ENCODE results near the gene PNMA8A. TPM values are rescaled to one million over a fixed set of nuclear protein-coding genes. Genes with fewer than 3 reads are reported as not detected.

The PNMA8A gene
- total RNA-seq, 4 donors from 2014 or later = 0.33 to 2.3 (median 0.78) TPM

DNA sequence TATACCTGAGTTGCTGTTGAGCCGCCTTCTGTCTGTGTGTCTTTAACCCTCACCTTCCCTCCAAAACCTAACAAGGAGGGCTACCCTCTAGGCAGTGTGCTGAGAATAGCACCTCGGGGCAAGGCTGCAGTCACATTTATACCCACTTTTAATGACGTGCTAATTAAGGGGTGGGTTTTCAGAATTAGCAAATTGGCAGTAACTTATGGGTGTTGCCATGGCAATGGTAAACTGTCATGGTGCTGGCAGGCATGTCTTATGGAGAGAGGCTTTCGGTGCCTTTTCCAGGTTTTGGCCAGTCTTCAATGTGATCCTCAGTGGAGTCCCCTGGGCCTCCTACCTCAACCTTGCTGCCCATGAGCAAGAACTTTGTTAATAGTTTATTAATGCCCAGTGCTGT lies 1.2 kb upstream of the PNMA8A start:
- TF ChIP-seq, protein P1, sequence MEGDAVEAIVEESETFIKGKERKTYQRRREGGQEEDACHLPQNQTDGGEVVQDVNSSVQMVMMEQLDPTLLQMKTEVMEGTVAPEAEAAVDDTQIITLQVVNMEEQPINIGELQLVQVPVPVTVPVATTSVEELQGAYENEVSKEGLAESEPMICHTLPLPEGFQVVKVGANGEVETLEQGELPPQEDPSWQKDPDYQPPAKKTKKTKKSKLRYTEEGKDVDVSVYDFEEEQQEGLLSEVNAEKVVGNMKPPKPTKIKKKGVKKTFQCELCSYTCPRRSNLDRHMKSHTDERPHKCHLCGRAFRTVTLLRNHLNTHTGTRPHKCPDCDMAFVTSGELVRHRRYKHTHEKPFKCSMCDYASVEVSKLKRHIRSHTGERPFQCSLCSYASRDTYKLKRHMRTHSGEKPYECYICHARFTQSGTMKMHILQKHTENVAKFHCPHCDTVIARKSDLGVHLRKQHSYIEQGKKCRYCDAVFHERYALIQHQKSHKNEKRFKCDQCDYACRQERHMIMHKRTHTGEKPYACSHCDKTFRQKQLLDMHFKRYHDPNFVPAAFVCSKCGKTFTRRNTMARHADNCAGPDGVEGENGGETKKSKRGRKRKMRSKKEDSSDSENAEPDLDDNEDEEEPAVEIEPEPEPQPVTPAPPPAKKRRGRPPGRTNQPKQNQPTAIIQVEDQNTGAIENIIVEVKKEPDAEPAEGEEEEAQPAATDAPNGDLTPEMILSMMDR (IDR thresholded peaks at IDR 0.05; ENCODE audit: low read depth) = no peak

- TF ChIP-seq, protein P1 (IDR thresholded peaks at IDR 0.05; ENCODE audit: low read depth) = no peak
Measured at GRCh38 chr19:46471811-46472543, 614 bp upstream of the PNMA8A start.

GRCh38 chr19:46470376-46470775 lies 987 bp downstream of the PNMA8A start:
- TF ChIP-seq, protein P1 (IDR thresholded peaks at IDR 0.05; ENCODE audit: low read depth) = no peak

- TF ChIP-seq, protein P1 (IDR thresholded peaks at IDR 0.05; ENCODE audit: low read depth) = no peak
Measured at GRCh38 chr19:46469541-46470185, 1.7 kb downstream of the PNMA8A start.

- TF ChIP-seq, protein P1 (IDR thresholded peaks at IDR 0.05; ENCODE audit: low read depth) = no peak
Measured at GRCh38 chr19:46466536-46467196, 4.7 kb downstream of the PNMA8A start.

- TF ChIP-seq, protein P1 (IDR thresholded peaks at IDR 0.05; ENCODE audit: low read depth) = no peak
Measured at GRCh38 chr19:46463516-46463915, 7.8 kb downstream of the PNMA8A start.

- TF ChIP-seq, protein P1 (IDR thresholded peaks at IDR 0.05; ENCODE audit: low read depth) = no peak
Measured at GRCh38 chr19:46461537-46461936, 9.8 kb downstream of the PNMA8A start.
